Left lung (tissue), 10 donors: ENCODE data around the gene UNC93A. TPM values are rescaled to one million over a fixed set of nuclear protein-coding genes. Genes with fewer than 3 reads are reported as not detected.
"Not testable (repeated sequence)": the region's sequence is repeated elsewhere in the genome, so short reads cannot be mapped to it uniquely, and the experiment has no call there.

Source experiments
- ATAC-seq: fragments of 200-7000 bp; cut with Tn5 transposase; one replicate; pipeline ENCODE4 v1.9.1; 2020; ENCODE audit warnings: moderate library complexity
- DNase-seq, 4 donors: peaks; one replicate each; pipeline ENCODE4 v3.0.0-alpha.2; 2013 to 2020
- H3K27ac ChIP-seq, 2 donors: fragments of 200-600 bp; sonication (generic) in 1 of 2; one replicate each; pipeline versions ENCODE4 v1.5.0 to v1.8.0; 2020 to 2021
- H3K27me3 ChIP-seq, 2 donors: fragments of 200-600 bp; sonication (generic) in 1 of 2; one replicate each; pipeline versions ENCODE4 v1.5.0 to v1.8.0; 2020 to 2021
- H3K36me3 ChIP-seq, 2 donors: fragments of 200-600 bp; sonication (generic) in 1 of 2; one replicate each; pipeline versions ENCODE4 v1.5.0 to v1.8.0; 2020 to 2021
- H3K4me1 ChIP-seq, 2 donors: fragments of 200-600 bp; one replicate each; pipeline ENCODE4 v1.8.0; 2021
- H3K4me3 ChIP-seq, 2 donors: fragments of 200-600 bp; sonication (generic) in 1 of 2; one replicate each; pipeline versions ENCODE4 v1.5.0 to v1.8.0; 2020 to 2021; ENCODE audit warnings: mild to moderate bottlenecking in 1 of 2
- H3K9me3 ChIP-seq, 2 donors: fragments of 200-600 bp; sonication (generic) in 1 of 2; one replicate each; pipeline versions ENCODE4 v1.5.0 to v1.8.0; 2020 to 2021
- intact Hi-C, 2 donors: fragments of 100-400 bp; cut with DNase I; formaldehyde crosslinking; loops; one replicate each; pipeline versions ENCODE4 v1.11.2 to v1.14.2; 2022
- polyA plus RNA-seq, 6 donors: library from polyadenylated mRNA; unstranded; fragments of 120-200 nt; gene quantifications; one replicate each; pipeline ENCODE4 v1.2.1, GENCODE V29; 2013; ENCODE audit not compliant: insufficient read length in 6 of 6
- total RNA-seq, 2 donors: library from RNA; stranded (reverse); fragmentation: NEBNext Ultra II Directional; extraction: Animal tissue kit (Norgen Biotek cat#: 25700); gene quantifications; one replicate each; pipeline ENCODE4 v1.2.1, GENCODE V29; 2021
- TF ChIP-seq, protein P1 (sequence below), 2 donors: fragments of 200-600 bp; sonication (generic) in 1 of 2; IDR thresholded peaks; one replicate each; pipeline versions ENCODE4 v1.5.0 to v1.8.0; 2021; ENCODE audit warnings: antibody characterized with exemption in 2 of 2
- donor health status: DM: no; HTN: yes; CAD: no.
- donor health status: DM: no; HTN: no; CAD: no.

UNC93A gene
- total and polyA plus RNA-seq, 8 donors: 0.21 TPM; not detected in 7

DNA sequence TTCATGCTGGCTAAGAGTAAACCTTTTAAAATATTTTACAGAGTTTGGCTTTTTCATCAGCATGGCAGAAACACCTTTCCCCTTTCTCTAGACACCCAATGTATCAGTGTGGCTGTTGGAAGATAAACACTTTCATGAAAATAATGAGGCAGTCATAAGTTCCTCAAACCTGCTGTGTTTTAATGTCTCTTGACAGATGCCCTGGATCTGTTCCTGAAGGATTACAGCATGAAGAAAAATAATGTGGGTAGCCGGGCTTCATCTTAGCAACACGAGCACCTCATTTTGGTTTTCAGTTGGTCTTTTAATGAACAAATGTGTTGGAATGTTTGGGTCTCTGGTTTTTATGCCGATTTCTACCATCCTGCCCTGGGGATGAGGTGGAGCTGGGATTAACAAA, 45.5 kb upstream of the UNC93A start:
- H3K4me3 ChIP-seq: no peak overlapping the region
- no peaks in the 10 kb centered on the region for H3K36me3 ChIP-seq
- H3K4me1 ChIP-seq: no peaks in the 10 kb centered on the region
- peaks cover 0 to 5% of the 10 kb centered on the region in 2 donors for H3K27me3 ChIP-seq
- TF ChIP-seq, protein P1, sequence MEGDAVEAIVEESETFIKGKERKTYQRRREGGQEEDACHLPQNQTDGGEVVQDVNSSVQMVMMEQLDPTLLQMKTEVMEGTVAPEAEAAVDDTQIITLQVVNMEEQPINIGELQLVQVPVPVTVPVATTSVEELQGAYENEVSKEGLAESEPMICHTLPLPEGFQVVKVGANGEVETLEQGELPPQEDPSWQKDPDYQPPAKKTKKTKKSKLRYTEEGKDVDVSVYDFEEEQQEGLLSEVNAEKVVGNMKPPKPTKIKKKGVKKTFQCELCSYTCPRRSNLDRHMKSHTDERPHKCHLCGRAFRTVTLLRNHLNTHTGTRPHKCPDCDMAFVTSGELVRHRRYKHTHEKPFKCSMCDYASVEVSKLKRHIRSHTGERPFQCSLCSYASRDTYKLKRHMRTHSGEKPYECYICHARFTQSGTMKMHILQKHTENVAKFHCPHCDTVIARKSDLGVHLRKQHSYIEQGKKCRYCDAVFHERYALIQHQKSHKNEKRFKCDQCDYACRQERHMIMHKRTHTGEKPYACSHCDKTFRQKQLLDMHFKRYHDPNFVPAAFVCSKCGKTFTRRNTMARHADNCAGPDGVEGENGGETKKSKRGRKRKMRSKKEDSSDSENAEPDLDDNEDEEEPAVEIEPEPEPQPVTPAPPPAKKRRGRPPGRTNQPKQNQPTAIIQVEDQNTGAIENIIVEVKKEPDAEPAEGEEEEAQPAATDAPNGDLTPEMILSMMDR (IDR thresholded peaks at IDR 0.05): no peak
- no peak for ATAC-seq
- no peaks in the 10 kb centered on the region for H3K9me3 ChIP-seq
- no peak overlapping the region for H3K27ac ChIP-seq
- DNase-seq: no peak
- intact Hi-C loops: no loop called here

DNA sequence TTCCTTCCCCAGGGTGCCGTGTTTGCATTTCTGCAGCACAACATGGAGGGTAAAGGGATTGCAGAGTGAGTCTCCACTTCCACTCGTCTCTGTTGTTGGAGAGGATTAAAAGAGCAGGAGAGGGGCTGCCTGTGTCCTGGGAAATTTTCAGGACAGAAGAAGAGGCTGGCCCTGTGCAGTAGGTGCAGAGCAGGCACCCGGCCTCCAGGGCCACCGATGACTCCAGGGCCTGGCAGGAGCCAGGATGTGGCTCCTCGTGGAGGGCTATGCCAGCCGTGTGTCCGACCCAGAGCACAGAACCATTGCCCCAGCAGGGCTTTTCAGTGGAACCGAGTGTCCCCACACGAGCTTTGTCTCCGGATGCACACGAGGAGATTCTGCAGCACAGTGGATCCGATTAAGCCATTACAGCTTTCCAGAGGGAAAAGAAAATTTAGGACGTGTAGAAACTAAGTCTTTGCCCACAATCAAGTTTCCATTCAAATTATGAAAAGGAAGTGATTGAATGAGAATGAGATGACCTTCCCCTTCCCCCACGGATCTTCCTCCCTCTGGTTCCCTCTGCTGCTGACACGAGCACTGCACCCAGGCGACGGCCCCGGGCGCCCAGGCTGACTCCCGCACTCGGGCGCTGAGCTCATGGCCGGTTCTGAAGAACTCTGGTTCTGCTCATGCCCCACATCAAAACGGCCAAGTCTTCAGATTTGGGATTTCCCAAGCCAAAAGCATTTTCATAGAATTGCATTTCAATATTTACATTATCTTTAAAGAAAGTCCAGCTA, 43.1 kb upstream of the UNC93A start:
- Histone ChIP-seq H3K4me3 (no peak overlapping the region), H3K9me3 (no peaks in the 10 kb centered on the region), H3K36me3 (no peaks in the 10 kb centered on the region), H3K27me3 (peaks cover 0 to 5% of the 10 kb centered on the region in 2 donors), H3K4me1 (no peaks in the 10 kb centered on the region), H3K27ac (no peak overlapping the region)
- no peak for ATAC-seq
- no peak for DNase-seq
- intact Hi-C loops: no loop called here
- TF ChIP-seq, protein P1 (IDR thresholded peaks at IDR 0.05): no peak

DNA sequence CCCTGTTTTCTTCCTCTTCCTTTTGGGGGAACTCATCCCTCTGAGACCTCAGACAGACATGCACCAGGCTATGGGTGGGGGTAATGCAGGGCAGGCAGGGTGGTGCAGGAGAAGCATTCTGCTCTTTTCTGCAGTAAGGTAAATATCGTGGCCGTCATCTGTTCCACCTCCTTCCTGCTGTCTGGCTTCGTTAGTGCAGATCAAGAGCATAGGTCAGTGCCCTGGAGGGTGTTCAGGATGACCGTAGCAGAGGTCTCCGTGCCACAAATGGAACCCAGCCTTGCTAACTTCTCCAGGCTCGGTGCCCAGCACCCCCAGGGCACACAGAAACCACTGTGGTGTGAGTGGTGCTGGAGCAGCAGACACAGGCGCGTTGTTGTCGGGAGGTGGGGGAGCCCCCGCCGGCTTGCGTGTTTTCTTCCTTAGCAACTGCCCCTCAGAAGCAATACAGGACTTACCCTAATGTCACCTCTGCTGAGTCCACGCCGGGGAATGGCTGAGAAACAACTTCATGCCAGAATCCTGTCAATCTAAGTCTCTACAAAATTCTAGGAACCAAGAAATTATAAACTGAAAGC, 42.1 kb upstream of the UNC93A start:
- H3K4me3 ChIP-seq, H3K4me1 ChIP-seq, ATAC-seq, H3K36me3 ChIP-seq, DNase-seq, intact Hi-C loops, H3K27me3 ChIP-seq, H3K9me3 ChIP-seq, H3K27ac ChIP-seq: not testable (repeated sequence)

DNA sequence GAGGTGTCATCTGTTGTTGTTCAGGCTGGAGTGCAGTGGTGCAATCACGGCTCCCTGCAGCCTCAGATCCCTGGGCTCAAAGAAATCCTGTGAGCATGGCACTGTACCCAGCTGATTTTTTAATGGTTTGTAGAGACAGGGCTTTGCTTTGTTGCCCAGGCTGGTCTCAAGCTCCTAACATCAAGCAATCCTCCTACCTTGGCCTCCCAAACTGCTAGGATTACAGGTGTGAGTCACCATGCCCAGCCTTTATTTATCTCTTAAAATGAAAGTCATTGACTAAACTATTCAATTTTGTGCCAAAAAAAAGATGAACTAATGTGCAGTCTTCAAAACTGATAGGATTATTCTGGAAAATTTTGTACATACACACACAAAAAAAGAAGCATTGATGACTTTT, 38.8 kb upstream of the UNC93A start:
- H3K27ac ChIP-seq: no peak overlapping the region
- peaks cover 0 to 15% of the 10 kb centered on the region in 2 donors for H3K9me3 ChIP-seq
- peaks cover 0 to 5% of the 10 kb centered on the region in 2 donors for H3K27me3 ChIP-seq
- intact Hi-C loops: no loop called here
- H3K4me3 ChIP-seq: no peak overlapping the region
- no peak for ATAC-seq
- H3K4me1 ChIP-seq: no peaks in the 10 kb centered on the region
- no peak for DNase-seq
- H3K36me3 ChIP-seq: no peaks in the 10 kb centered on the region
- TF ChIP-seq, protein P1 (IDR thresholded peaks at IDR 0.05): no peak

DNA sequence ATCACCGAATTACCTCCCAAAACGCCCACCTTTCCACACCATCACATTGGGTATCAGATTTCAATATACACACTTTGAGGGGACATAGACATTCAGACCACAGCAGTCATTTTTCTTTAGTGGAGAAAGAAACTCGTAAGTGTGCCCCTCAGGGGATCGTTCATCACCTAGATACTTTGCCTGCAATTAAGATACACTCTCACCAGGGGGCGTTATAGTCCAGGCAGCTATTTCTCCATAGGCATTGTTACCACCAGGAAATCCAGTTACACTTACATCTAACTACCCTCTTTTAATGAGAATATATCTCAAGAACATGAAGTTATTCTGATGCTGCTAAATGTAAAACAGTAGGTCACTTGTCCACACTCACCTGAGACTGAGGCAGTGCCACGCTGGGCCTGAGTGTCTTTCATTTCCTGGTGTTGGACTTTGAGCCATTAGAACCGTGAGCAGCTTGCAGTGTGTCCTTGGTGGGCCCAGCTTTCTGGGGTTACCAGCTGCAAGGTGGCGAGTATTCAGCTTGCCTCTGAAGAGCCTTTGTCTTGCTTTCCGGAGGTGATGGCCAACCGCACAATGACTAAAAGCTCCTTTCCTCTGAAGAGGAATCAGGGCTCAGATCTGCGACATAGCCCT, 35.1 kb upstream of the UNC93A start:
- Histone ChIP-seq H3K4me3 (no peak overlapping the region), H3K27me3 (no peaks in the 10 kb centered on the region)

More for the DNA sequence above, 35.1 kb upstream of the UNC93A start:
- ATAC-seq: no peak
- H3K36me3 ChIP-seq: no peaks in the 10 kb centered on the region
- intact Hi-C loops: no loop called here
- no peak for DNase-seq
- H3K9me3 ChIP-seq: peaks cover 0 to 15% of the 10 kb centered on the region in 2 donors
- H3K4me1 ChIP-seq: no peaks in the 10 kb centered on the region
- H3K27ac ChIP-seq: no peak overlapping the region
- TF ChIP-seq, protein P1 (IDR thresholded peaks at IDR 0.05): no peak
